WTC11 (cell line): Measurements from ENCODE around the gene DYSF. TPM values are rescaled to one million over a fixed set of nuclear protein-coding genes. Genes with fewer than 3 reads are reported as not detected.

Experiments
- ATAC-seq: fragments of 200-7000 bp; cut with Tn5 transposase; 2 replicates; pipeline ENCODE4 v1.10.0; 2021; ENCODE audit warnings: mild to moderate bottlenecking, moderate library complexity
- CTCF ChIA-PET: fragments of 300-600 bp; sonication (Branson Sonifier 250); formaldehyde crosslinking; loops from one replicate; lab custom pipeline; 2021; ENCODE audit warnings: antibody characterized with exemption; lab: Charles Lee
- POLR2A ChIA-PET: fragments of 350-600 bp; sonication (Branson Sonifier 250); formaldehyde crosslinking; loops from one replicate; lab custom pipeline; 2021; ENCODE audit warnings: antibody characterized with exemption; lab: Charles Lee
- DNase-seq: peaks from one replicate; pipeline ENCODE4 v3.0.0; 2021; ENCODE audit warnings: low spot score
- H3K27ac Mint-ChIP-seq: 2 replicates; pipeline ENCODE4 v1.8.0; 2021; ENCODE audit warnings: mixed read lengths
- H3K27me3 Mint-ChIP-seq: 2 replicates; pipeline ENCODE4 v1.8.0; 2021; ENCODE audit warnings: low read depth, mild to moderate bottlenecking, moderate library complexity, mixed read lengths
- H3K36me3 Mint-ChIP-seq: 2 replicates; pipeline ENCODE4 v1.8.0; 2021; ENCODE audit warnings: mixed read lengths
- H3K4me1 Mint-ChIP-seq: 2 replicates; pipeline ENCODE4 v1.8.0; 2022; ENCODE audit warnings: mixed read lengths
- H3K4me3 Mint-ChIP-seq: 2 replicates; pipeline ENCODE4 v1.8.0; 2021; ENCODE audit warnings: mild to moderate bottlenecking, moderate library complexity, mixed read lengths
- H3K9me3 Mint-ChIP-seq: 2 replicates; pipeline ENCODE4 v1.8.0; 2021; ENCODE audit warnings: mixed read lengths
- AR ChIP-seq: fragments of 250-450 bp; sonication (Bioruptor Pico); IDR thresholded peaks from 2 replicates; pipeline ENCODE4 v1.9.0; 2021; ENCODE audit warnings: mild to moderate bottlenecking
- ATF1 ChIP-seq: sonication (generic); formaldehyde crosslinking; IDR thresholded peaks from 2 replicates; pipeline ENCODE4 v1.8.1; 2023; ENCODE audit warnings: mild to moderate bottlenecking, moderate library complexity, missing genetic modification reagents
- ELF4 ChIP-seq: sonication (generic); formaldehyde crosslinking; IDR thresholded peaks from 2 replicates; pipeline ENCODE4 v1.8.1; 2022; ENCODE audit warnings: low read depth, mild to moderate bottlenecking, moderate library complexity, missing genetic modification reagents
- EMX1 ChIP-seq: fragments of 250-450 bp; sonication (Bioruptor Pico); IDR thresholded peaks from 2 replicates; pipeline ENCODE4 v1.8.0; 2021; ENCODE audit warnings: mild to moderate bottlenecking
- ESRRA ChIP-seq: sonication (generic); formaldehyde crosslinking; IDR thresholded peaks from 2 replicates; pipeline ENCODE4 v1.8.1; 2022; ENCODE audit warnings: mild to moderate bottlenecking, missing genetic modification reagents, borderline replicate concordance
- FOXJ3 ChIP-seq: sonication (generic); formaldehyde crosslinking; IDR thresholded peaks from 2 replicates; pipeline ENCODE4 v1.9.0; 2021; ENCODE audit warnings: missing genetic modification reagents, mild to moderate bottlenecking, borderline replicate concordance
- GABPB1 ChIP-seq: sonication (generic); formaldehyde crosslinking; IDR thresholded peaks from 2 replicates; pipeline ENCODE4 v1.8.1; 2023; ENCODE audit warnings: mild to moderate bottlenecking, missing genetic modification reagents
- GRHL2 ChIP-seq: fragments of 250-450 bp; sonication (Bioruptor Pico); IDR thresholded peaks from 2 replicates; pipeline ENCODE4 v1.8.0; 2022; ENCODE audit warnings: mild to moderate bottlenecking, moderate library complexity; ENCODE audit not compliant: insufficient replicate concordance, severe bottlenecking
- KAT7 ChIP-seq: sonication (generic); formaldehyde crosslinking; IDR thresholded peaks from 2 replicates; pipeline ENCODE4 v1.8.1; 2023; ENCODE audit warnings: missing genetic modification reagents, mild to moderate bottlenecking, borderline replicate concordance
- MAX ChIP-seq: sonication (generic); formaldehyde crosslinking; IDR thresholded peaks from 2 replicates; pipeline ENCODE4 v1.8.0; 2022; ENCODE audit warnings: mild to moderate bottlenecking, missing genetic modification reagents
- MYBL2 ChIP-seq: sonication (generic); formaldehyde crosslinking; IDR thresholded peaks from 2 replicates; pipeline ENCODE4 v1.8.1; 2023; ENCODE audit warnings: mild to moderate bottlenecking, moderate library complexity, missing genetic modification reagents
- NFATC4 ChIP-seq: fragments of 250-450 bp; sonication (Bioruptor Pico); IDR thresholded peaks from 2 replicates; pipeline ENCODE4 v1.9.0; 2021; ENCODE audit warnings: mild to moderate bottlenecking
- PRDM15 ChIP-seq: sonication (generic); formaldehyde crosslinking; IDR thresholded peaks from 2 replicates; pipeline ENCODE4 v1.8.0; 2022; ENCODE audit warnings: missing genetic modification reagents
- SMAD3 ChIP-seq: sonication (generic); formaldehyde crosslinking; IDR thresholded peaks from 2 replicates; pipeline ENCODE4 v1.8.0; 2022; ENCODE audit warnings: missing genetic modification reagents, mild to moderate bottlenecking, borderline replicate concordance
- SMAD4 ChIP-seq: sonication (generic); formaldehyde crosslinking; IDR thresholded peaks from 2 replicates; pipeline ENCODE4 v1.8.0; 2022; ENCODE audit warnings: mild to moderate bottlenecking, missing genetic modification reagents
- TEAD1 ChIP-seq: sonication (generic); formaldehyde crosslinking; IDR thresholded peaks from 2 replicates; pipeline ENCODE4 v1.8.0; 2022; ENCODE audit warnings: mild to moderate bottlenecking, missing genetic modification reagents
- USF2 ChIP-seq: sonication (generic); formaldehyde crosslinking; IDR thresholded peaks from 2 replicates; pipeline ENCODE4 v1.8.1; 2023; ENCODE audit warnings: mild to moderate bottlenecking, missing genetic modification reagents, moderate library complexity
- ZBTB43 ChIP-seq: sonication (generic); formaldehyde crosslinking; IDR thresholded peaks from 2 replicates; pipeline ENCODE4 v1.8.1; 2023; ENCODE audit warnings: mild to moderate bottlenecking, missing genetic modification reagents
- ZNF121 ChIP-seq: sonication (generic); formaldehyde crosslinking; IDR thresholded peaks from 2 replicates; pipeline ENCODE4 v1.8.0; 2023; ENCODE audit warnings: missing genetic modification reagents
- ZNF219 ChIP-seq: sonication (generic); formaldehyde crosslinking; IDR thresholded peaks from 2 replicates; pipeline ENCODE4 v1.8.0; 2023; ENCODE audit warnings: missing genetic modification reagents, mild to moderate bottlenecking, borderline replicate concordance
- ZNF232 ChIP-seq: sonication (generic); formaldehyde crosslinking; IDR thresholded peaks from 2 replicates; pipeline ENCODE4 v1.8.0; 2022; ENCODE audit warnings: mild to moderate bottlenecking, missing genetic modification reagents
- ZNF416 ChIP-seq: fragments of 250-450 bp; sonication (Bioruptor Pico); IDR thresholded peaks from 2 replicates; pipeline ENCODE4 v1.9.0; 2021; ENCODE audit warnings: mild to moderate bottlenecking, inconsistent platforms
- ZNF512 ChIP-seq: sonication (generic); formaldehyde crosslinking; IDR thresholded peaks from 2 replicates; pipeline ENCODE4 v1.8.1; 2022; ENCODE audit warnings: missing genetic modification reagents, borderline replicate concordance
- ZNF671 ChIP-seq: fragments of 250-450 bp; sonication (Bioruptor Pico); IDR thresholded peaks from 2 replicates; pipeline ENCODE4 v1.8.0; 2021; ENCODE audit warnings: mild to moderate bottlenecking
- total RNA-seq: library from RNA; stranded (reverse); gene quantifications from 3 replicates; pipeline ENCODE4 v1.2.3, GENCODE V29; 2021

The DYSF gene
- total RNA-seq, 1 experiment from 2014 or later: 14.8 TPM

GRCh38 chr2:71550801-71551630, 97.7 kb downstream of the DYSF start (continued):
- no peak for TF ChIP-seq KAT7 (CRISPR knock-in tag)
- TF ChIP-seq ELF4 (CRISPR knock-in tag): no peak
- no peak for TF ChIP-seq TEAD1
- no peak for TF ChIP-seq GABPB1 (CRISPR knock-in tag)
- no peak for TF ChIP-seq GRHL2 (CRISPR knock-in tag)

- Mint-ChIP-seq H3K36me3 (no peaks in the 10 kb centered on the region), H3K4me3 (no peak overlapping the region), H3K27me3 (no peaks in the 10 kb centered on the region), H3K4me1 (no peaks in the 10 kb centered on the region), H3K9me3 (peaks cover 7% of the 10 kb centered on the region; the same call in 1 of the 2 replicates), H3K27ac (no peak overlapping the region)
- TF ChIP-seq GABPB1 (CRISPR knock-in tag) (no peak), ZNF121 (CRISPR knock-in tag) (no peak), ZNF219 (CRISPR knock-in tag) (no peak), ZBTB43 (CRISPR knock-in tag) (no peak), MYBL2 (CRISPR knock-in tag) (no peak), AR (CRISPR knock-in tag) (no peak), NFATC4 (CRISPR knock-in tag) (no peak), SMAD4 (CRISPR knock-in tag) (no peak), ELF4 (CRISPR knock-in tag) (no peak), ESRRA (CRISPR knock-in tag) (no peak), ATF1 (CRISPR knock-in tag) (no peak), ZNF512 (CRISPR knock-in tag) (no peak), ZNF416 (CRISPR knock-in tag) (no peak), USF2 (CRISPR knock-in tag) (no peak)
- POLR2A ChIA-PET: no interaction called here
- CTCF ChIA-PET: interaction anchor here (1.1 to 4.2 kb wide), 5 partner anchors 22 to 599 kb away, joined by 4 to 26 read pairs (median 6); no protein-coding TSS in a partner anchor
- ATAC-seq (no peak), DNase-seq (no peak)
These were observed 98.2 kb downstream of the DYSF start for GRCh38 chr2:71551631-71551915.

GRCh38 chr2:71552356-71552755, 99.0 kb downstream of the DYSF start:
- Mint-ChIP-seq H3K4me1 (no peaks in the 10 kb centered on the region), H3K36me3 (no peaks in the 10 kb centered on the region), H3K27me3 (no peaks in the 10 kb centered on the region), H3K9me3 (peaks cover 7% of the 10 kb centered on the region; the same call in 1 of the 2 replicates), H3K4me3 (no peak overlapping the region), H3K27ac (no peak overlapping the region)
- no peak for DNase-seq
- ChIA-PET POLR2A (no interaction called here), CTCF (interaction anchor here (0.5 to 1.8 kb wide), 5 partner anchors 22 to 598 kb away, joined by 4 to 10 read pairs (median 5); no protein-coding TSS in a partner anchor)
- ATAC-seq: no peak
- TF ChIP-seq MAX (CRISPR knock-in tag) (no peak), FOXJ3 (CRISPR knock-in tag) (no peak), EMX1 (no peak), KAT7 (CRISPR knock-in tag) (no peak), PRDM15 (CRISPR knock-in tag) (no peak), SMAD3 (CRISPR knock-in tag) (no peak), ZNF232 (CRISPR knock-in tag) (no peak), ZNF671 (CRISPR knock-in tag) (no peak)
